NOMO-1 treated with dmso at 0.1 percent for 144 hours (cell line): ENCODE results near the gene KHDRBS2.

Source experiments
- DNase-seq: peaks from one replicate; lab custom pipeline; 2025; ENCODE audit not compliant: unreplicated experiment; lab: John Stamatoyannopoulos, UW

KHDRBS2 gene

DNA sequence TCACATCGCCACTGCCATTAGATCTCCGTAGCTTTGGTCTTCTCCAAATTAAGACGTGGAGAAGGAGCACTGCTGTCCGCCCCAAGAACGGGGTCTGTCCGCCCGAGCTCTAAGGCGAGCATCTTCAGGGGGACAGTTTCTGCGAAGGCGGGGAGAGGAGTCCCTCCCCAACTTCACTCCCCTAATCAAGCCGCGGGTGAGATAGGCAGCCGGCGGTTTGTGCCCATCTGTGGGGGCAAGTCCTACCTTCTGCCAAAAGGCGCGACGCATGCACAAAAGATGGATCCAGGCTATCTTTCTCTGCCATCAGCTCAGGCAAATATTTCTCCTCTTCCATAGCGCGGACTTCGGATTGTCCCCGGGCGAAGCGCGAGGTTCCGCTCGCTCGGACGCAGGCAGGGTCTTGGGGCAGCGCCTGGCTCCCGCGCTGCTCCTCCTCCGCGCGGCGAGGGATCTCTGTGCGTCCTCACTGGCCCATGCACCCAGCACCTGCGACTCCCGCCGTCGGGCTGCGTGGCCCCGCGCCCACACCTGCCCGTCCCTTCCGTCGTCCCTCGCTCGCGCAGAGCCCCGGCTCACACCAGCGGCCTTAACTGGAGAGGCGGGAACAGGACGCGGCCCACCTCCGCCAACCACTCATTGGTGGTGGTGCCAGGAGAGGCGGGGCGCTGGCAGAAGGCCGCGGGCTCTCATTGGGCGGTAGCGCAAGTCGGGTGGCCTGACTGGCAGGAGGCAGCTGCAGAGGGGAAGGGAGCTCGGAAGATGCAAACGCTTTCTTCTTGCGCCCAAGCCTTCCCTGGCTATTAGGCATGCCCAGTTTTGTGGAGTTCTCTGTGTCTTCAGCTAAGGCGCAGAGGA is at the start of gene KHDRBS2:
KHDRBS2 (minus strand) TSS at position 614 of the 858 bp plus-strand sequence.
- DNase-seq, result peak; percentile 72

DNA sequence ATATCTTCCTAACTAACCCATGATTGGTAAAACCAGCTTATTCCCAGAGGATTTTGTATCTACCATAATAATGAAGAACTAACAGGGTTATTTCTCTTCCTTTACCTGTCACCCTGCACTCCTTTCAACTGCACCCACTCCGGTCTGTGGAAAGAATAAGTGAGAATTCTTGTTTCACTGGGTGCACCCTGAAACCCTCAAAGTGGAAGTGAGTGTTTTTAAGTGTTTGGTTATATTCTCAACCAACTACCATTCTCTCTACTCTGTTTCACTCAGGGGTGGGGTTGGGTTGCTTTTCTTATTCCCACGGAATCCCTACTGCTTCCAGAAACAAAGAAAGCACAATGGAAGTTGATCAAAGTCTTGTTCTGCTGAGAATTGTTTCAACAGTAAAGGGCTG is 42.6 kb upstream of the KHDRBS2 start:
- no peak for DNase-seq

GRCh38 chr6:62324834-62325233 is 38.8 kb upstream of the KHDRBS2 start:
- no peak for DNase-seq

DNA sequence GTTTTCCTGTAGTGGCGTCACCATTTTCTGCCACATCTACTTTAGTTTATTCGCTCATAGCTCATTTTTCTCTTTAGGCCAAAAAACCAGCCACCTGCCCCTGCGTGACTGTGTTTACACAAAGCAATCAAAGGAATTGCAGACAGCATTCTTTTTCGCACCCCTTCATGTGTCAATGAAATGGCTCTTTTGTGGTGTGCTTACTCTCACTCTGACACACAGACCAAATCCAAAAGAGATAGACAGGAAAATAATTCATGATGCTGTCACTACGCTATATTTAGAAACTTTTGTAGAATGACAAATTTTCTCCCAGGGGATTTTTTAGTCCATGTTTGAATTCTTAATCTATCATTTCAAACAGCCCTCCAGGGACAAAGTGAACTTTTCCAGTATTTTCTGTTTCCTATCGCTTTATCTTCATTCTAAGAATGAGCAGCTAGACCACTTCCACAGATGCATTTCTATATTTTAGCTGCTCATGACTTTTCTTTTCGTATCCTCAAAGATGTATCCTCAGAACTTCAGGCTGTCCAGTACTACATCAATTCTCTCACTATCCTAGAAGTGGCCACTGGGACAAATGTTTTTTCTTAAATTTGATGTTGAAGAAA is 37.9 kb upstream of the KHDRBS2 start:
- no peak for DNase-seq

- peak; percentile 47 for DNase-seq
These were observed 12.8 kb upstream of the KHDRBS2 start for GRCh38 chr6:62298745-62299392.

- DNase-seq, result no peak
These were observed 10.5 kb upstream of the KHDRBS2 start for GRCh38 chr6:62296541-62296940.

DNA sequence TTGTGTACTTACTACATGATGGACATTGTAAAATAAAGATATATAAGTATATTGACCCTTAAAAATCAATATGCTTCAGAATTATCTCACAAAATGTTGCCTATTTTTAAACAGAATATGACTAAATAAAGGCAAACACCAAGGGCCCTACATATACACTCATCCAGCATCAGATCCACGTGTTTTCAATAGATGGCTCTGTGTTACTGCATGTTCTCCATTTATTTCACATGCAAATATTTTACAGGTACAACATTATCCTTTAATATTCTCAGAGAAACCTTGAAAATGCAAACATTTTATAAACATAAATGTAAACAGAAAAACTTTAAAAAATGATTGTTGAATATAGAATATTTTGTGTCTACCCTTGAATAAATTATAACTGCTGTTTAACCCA is 2.9 kb upstream of the KHDRBS2 start:
- DNase-seq, result no peak

DNA sequence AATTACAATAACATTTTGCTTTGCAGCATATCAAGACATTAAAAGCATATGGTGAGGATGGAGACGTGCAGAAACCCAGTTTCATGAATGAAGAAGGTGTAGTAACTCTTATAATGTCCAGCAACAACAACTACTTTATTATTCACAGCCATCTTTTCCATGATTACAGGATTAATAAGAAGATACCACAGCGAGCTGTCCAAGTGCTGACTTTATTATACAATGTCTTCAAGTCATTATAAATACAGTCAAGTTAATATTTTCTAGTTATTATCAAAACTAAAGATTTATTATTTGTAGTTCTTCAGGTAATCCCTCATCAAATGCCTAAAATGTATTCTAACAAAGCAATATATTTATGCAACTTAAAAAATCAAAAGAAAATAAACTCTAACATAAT is 2.5 kb upstream of the KHDRBS2 start:
- DNase-seq, result no peak

DNA sequence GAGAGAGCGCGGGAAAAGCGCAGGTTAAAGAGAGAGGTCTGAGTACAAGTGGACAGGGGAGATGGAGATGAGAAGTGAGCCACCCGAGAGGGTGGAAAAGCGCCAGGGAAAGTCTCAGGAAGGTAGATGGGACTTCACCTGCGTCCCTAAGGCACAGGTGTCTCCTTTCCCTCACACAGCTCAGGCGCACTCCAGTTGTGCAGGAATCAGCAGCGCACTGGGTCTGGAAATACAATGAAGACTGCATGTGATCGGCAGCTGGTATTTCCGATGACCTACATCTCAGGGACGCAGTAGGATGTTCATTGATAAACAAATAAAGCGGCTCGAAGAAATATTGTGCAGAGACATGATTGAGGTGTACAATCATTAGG is 432 bp upstream of the KHDRBS2 start:
- DNase-seq, result no peak

DNA sequence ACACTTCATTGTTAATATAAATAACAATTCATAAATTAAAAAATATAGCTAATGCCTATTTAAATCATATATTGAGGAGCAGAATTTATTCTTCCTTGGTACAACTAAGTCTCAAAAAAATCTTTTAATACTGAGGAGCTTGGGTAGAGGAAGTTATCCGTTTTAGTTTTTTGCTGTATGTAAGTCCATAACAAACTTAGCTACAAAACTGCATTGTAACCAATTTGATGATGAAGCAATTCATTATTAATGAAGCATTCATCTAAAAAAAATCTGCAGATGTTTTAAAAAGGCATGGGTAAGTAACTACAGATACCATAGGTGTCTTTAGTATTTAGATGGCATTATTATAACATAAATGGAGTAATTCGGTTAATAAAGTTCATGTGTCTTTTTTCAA is 1.3 kb downstream of the KHDRBS2 start:
- DNase-seq, result no peak

- DNase-seq, result no peak
These were observed 2.1 kb downstream of the KHDRBS2 start for GRCh38 chr6:62283796-62284411.

DNA sequence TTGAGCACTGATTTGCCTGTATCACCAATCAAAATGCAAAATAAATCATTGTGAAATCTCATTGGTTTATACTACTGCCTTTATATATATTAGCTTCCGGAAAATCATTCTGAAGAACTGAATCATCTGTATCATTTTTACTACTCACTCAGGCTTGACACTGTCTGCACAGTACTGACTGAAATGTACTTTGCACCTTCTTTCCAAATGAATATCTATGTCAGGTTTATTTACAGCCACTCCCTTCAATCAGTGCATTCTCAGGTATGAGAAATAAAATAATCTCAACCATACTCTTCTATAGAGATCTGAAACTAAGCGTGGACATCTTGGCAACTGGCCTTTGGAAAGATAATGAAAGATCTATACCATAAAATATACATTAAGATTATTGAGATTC is 2.7 kb downstream of the KHDRBS2 start:
- no peak for DNase-seq

DNA sequence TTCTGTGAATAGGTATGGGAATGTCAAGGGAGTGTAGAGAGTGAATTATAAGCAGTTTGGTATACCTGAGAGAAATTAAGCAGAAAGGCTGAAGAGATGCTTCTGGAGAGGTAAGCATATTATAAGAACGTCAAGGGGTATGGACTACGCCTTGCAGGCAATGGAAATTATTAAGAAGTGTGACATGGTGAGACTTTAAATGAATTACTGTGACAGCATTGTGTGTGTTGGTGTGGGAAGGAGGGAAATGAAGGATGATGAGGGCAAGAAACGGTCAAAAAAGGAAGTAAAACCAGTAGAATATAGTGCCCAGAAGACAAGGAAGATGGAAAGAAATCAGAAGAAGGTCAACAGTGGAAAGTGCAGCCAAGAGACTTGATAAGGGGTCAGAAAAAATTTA is 5.9 kb downstream of the KHDRBS2 start:
- no peak for DNase-seq

DNA sequence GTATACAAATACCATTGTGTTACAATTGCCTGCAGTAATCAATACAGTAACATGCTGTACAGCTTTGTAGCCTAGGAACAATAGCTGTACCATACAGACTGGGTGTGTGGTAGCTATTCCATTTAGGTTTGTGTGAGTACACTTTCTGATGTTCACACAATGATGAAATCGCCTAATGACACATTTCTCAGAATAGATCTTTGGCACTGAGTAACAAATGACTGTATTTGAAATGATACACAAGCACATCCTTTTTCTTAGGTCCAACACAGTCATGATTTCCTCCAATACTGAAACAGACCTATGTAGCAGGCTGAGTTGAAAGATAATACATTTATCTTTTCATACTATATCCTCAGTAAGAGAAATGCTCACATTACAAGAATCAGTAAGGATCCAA is 13.9 kb downstream of the KHDRBS2 start:
- DNase-seq, result no peak

DNA sequence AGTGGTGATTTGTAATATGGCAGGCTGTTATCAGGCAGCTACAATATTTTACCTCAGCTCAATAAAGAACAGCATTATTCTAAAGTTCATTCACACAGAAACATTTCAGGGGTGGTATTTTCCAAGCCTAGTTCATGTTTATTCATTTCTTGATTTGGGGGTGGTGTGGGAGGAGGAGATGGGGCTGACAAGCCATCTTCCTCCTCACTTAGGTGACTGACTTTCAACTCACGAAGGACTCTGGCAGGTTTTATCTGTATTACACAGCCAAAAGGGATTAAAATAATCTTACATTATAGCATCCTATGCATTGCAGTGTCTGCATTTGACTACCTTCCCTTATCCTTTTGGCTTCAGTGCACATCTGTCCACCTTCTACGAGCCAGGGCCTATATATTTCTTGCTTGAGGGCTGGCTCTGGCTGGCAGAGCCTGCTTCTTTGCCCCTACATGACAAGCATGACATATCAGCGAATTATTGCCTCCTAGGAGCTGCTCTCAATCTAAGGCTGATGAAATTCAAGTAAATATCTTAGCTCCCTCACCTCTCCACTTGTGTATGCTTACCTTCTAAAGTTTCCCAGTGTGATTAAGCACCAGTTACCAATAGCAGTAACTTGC is 20.0 kb downstream of the KHDRBS2 start:
- no peak for DNase-seq

- no peak for DNase-seq
These were observed 23.7 kb downstream of the KHDRBS2 start for GRCh38 chr6:62262283-62262682.

DNA sequence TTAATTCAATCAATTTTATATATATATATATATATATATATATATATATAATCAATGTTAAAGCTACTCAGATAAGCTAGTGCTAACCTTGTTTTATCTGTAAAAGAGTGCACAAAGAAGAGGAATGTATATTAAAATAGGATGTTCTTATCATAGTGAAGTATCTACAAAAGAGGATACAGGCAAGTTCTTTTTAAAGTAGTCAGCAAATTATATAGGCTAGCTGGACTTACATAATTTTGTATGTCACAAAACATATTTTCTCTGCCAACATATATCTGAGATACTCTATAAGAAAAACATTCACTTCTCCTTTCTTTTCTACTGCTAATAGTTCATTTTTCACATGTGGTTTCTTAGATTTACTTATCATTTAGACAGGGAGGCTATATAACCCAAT is 39.9 kb downstream of the KHDRBS2 start:
- DNase-seq, result no peak

DNA sequence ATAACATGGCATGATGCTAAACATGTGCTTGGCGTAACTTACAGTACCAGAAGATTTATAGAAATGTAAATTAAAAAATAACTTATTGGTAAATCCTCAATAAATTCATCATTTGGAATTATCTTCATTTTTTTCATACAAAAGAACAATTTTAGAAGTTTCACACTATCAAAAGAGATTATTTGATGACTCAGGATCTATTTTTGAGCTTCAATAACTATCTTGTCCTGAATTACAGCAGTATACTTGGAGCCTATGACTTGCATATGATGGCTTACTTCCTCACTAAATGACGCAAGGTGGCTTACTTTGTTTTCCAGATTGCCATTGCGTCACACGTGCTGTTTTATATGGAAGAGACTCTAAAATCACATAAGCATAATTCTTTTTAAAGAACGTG is 49.2 kb downstream of the KHDRBS2 start:
- DNase-seq, result no peak

- DNase-seq, result no peak
These were observed 56.8 kb downstream of the KHDRBS2 start for GRCh38 chr6:62229231-62229630.

GRCh38 chr6:62217866-62218265 is 68.2 kb downstream of the KHDRBS2 start:
- DNase-seq, result no peak

- DNase-seq, result no peak
These were observed 83.9 kb downstream of the KHDRBS2 start for GRCh38 chr6:62202078-62202477.
